Panc1 (cell line): ENCODE results near the gene CD164L2. TPM values are rescaled to one million over a fixed set of nuclear protein-coding genes. Genes with fewer than 3 reads are reported as not detected.
A peak's percentile ranks its signal among the peaks of the same experiment; 100 is the strongest.

ENCODE experiments used
- ATAC-seq: fragments of 200-7000 bp; cut with Tn5 transposase; 2 replicates; pipeline ENCODE4 v1.9.1; 2020; ENCODE audit warnings: mild to moderate bottlenecking, moderate library complexity
- BruUV-seq: library from RNA; stranded (reverse); fragments of 400-500 nt; replicated peaks from 2 replicates; lab custom pipeline; 2021; lab: Mats Ljungman, UMichigan
- CTCF ChIA-PET: fragments of 300-600 bp; sonication (Branson Sonifier 250); formaldehyde crosslinking; loops from one replicate; lab custom pipeline; 2022; ENCODE audit warnings: antibody characterized with exemption; lab: Charles Lee
- POLR2A ChIA-PET: fragments of 300-600 bp; sonication (Branson Sonifier 250); formaldehyde crosslinking; loops from one replicate; lab custom pipeline; 2022; ENCODE audit warnings: antibody characterized with exemption; lab: Charles Lee
- DNase-seq: peaks from one replicate; pipeline ENCODE4 v3.0.0-alpha.2; 2010; ENCODE audit warnings: low read depth, low spot score
- H3K27ac ChIP-seq: 2 replicates; pipeline ENCODE4 v1.5.1; 2011; ENCODE audit warnings: mild to moderate bottlenecking, low read length, inconsistent platforms
- H3K27me3 ChIP-seq: fragments of 200-500 bp; sonication (Bioruptor generic); 2 replicates; pipeline ENCODE4 v1.6.0; 2014; ENCODE audit warnings: low read length, inconsistent platforms; ENCODE audit not compliant: control insufficient read depth, insufficient read depth
- H3K36me3 ChIP-seq: fragments of 200-500 bp; sonication (Bioruptor generic); 2 replicates; pipeline ENCODE4 v1.5.1; 2014; ENCODE audit warnings: inconsistent platforms, mild to moderate bottlenecking, low read length, moderate library complexity; ENCODE audit not compliant: control insufficient read depth, insufficient read depth
- H3K4me1 ChIP-seq: 2 replicates; pipeline ENCODE4 v1.5.1; 2011; ENCODE audit warnings: inconsistent platforms, mild to moderate bottlenecking, low read length, moderate library complexity; ENCODE audit not compliant: control insufficient read depth, insufficient read depth
- H3K4me3 ChIP-seq, 2 experiments: 2 replicates each; pipeline ENCODE4 v1.5.1; 2011 to 2012; ENCODE audit warnings: low read depth in 2 of 2, low read length in 2 of 2, mild to moderate bottlenecking in 2 of 2, inconsistent platforms in 1 of 2, moderate library complexity in 1 of 2
- H3K9me3 ChIP-seq: fragments of 200-500 bp; sonication (Bioruptor generic); 2 replicates; pipeline ENCODE4 v1.5.1; 2014; ENCODE audit warnings: low read depth, mild to moderate bottlenecking, inconsistent platforms, low read length, moderate library complexity; ENCODE audit not compliant: control insufficient read depth, insufficient read depth
- CTCF ChIP-seq: fragments of 450-650 bp; IDR thresholded peaks from 2 replicates; pipeline ENCODE4 v1.5.1; 2017; ENCODE audit warnings: mild to moderate bottlenecking
- POLR2AphosphoS5 ChIP-seq: IDR thresholded peaks from 2 replicates; pipeline ENCODE4 v1.6.1; 2012; ENCODE audit warnings: mild to moderate bottlenecking, low read depth, low read length, moderate library complexity
- REST ChIP-seq, 2 experiments: IDR thresholded peaks; 2 replicates each; pipeline ENCODE4 v1.6.1; 2011 to 2012; ENCODE audit warnings: low read depth in 2 of 2, control low read depth in 1 of 2, low read length in 1 of 2, mild to moderate bottlenecking in 1 of 2, moderate library complexity in 1 of 2; ENCODE audit not compliant: insufficient read depth in 1 of 2
- SIN3A ChIP-seq: IDR thresholded peaks from 2 replicates; pipeline ENCODE4 v1.6.1; 2012; ENCODE audit warnings: low read depth, mild to moderate bottlenecking, low read length, moderate library complexity, borderline replicate concordance; ENCODE audit not compliant: insufficient read depth
- TCF7L2 ChIP-seq: IDR thresholded peaks from 2 replicates; pipeline ENCODE4 v1.6.1; 2011; ENCODE audit warnings: mild to moderate bottlenecking, low read depth, low read length, inconsistent platforms
- in situ Hi-C: cut with HindIII; loops from 2 replicates; pipeline ENCODE4 v1.10.0; 2016; ENCODE audit warnings: low sequenced_read_pairs, low pct_unique_long_range_greater_than_20kb
- intact Hi-C: fragments of 100-400 bp; cut with micrococcal nuclease; formaldehyde crosslinking; loops from one replicate; pipeline ENCODE4 v1.10.0; 2022; ENCODE audit not compliant: unreplicated experiment
- total RNA-seq: library from RNA; stranded (reverse); gene quantifications from one replicate; pipeline ENCODE4 v1.2.1, GENCODE V29; 2021; ENCODE audit not compliant: unreplicated experiment

Gene CD164L2
- total RNA-seq, 1 experiment from 2014 or later: 0.13 TPM

- H3K27me3 ChIP-seq: no peaks in the 10 kb centered on the region
- ChIA-PET CTCF (interaction anchor here (0.6 kb wide), 2 partner anchors 22 to 223 kb away, joined by 3 to 6 read pairs; no protein-coding TSS in a partner anchor), POLR2A (no interaction called here)
- H3K4me1 ChIP-seq: peaks cover 5% of the 10 kb centered on the region
- no peak for TF ChIP-seq POLR2AphosphoS5
- TF ChIP-seq REST (IDR thresholded peaks at IDR 0.05; ENCODE audit: insufficient read depth in 1 of 2, low read depth in 2 of 2, low read length in 1 of 2): no peak
- TF ChIP-seq TCF7L2: no peak
- in situ Hi-C loops: no loop called here
- H3K36me3 ChIP-seq: no peaks in the 10 kb centered on the region
- BruUV-seq: no TSS peak
- no peak overlapping the region for H3K4me3 ChIP-seq
- no peak overlapping the region for H3K27ac ChIP-seq
- intact Hi-C loops: no loop called here
- no peaks in the 10 kb centered on the region for H3K9me3 ChIP-seq
- ATAC-seq (no peak), DNase-seq (no peak)
Measured at GRCh38 chr1:27372022-27372807, 10.9 kb downstream of the CD164L2 start.

GRCh38 chr1:27368869-27369582, 14.1 kb downstream of the CD164L2 start:
- POLR2A ChIA-PET: interaction anchor here (0.5 to 0.7 kb wide), 2 partner anchors 53 to 203 kb away, joined by 3 read pairs; no protein-coding TSS in a partner anchor
- TF ChIP-seq CTCF (peak; percentile 56; the same call in 1 of the 2 replicates), SIN3A (no peak), TCF7L2 (no peak), REST (IDR thresholded peaks at IDR 0.05; ENCODE audit: insufficient read depth in 1 of 2, low read depth in 2 of 2, low read length in 1 of 2) (no peak), POLR2AphosphoS5 (no peak)
- in situ Hi-C loops: no loop called here

More at GRCh38 chr1:27368869-27369582, 14.1 kb downstream of the CD164L2 start:
- CTCF ChIA-PET: interaction anchor here (0.6 to 1.3 kb wide), 3 partner anchors 36 to 244 kb away, joined by 3 read pairs; no protein-coding TSS in a partner anchor
- intact Hi-C loops: no loop called here
- DNase-seq: no peak
- BruUV-seq: no TSS peak
- H3K9me3 ChIP-seq: no peaks in the 10 kb centered on the region
- no peak overlapping the region for H3K27ac ChIP-seq
- no peak for ATAC-seq
- H3K27me3 ChIP-seq: no peaks in the 10 kb centered on the region
- no peak overlapping the region for H3K4me3 ChIP-seq
- H3K4me1 ChIP-seq: peaks cover 15% of the 10 kb centered on the region
- no peaks in the 10 kb centered on the region for H3K36me3 ChIP-seq
